Tibial nerve (tissue), 4 donors: Measurements from ENCODE around the gene RUNX2. TPM values are rescaled to one million over a fixed set of nuclear protein-coding genes. Genes with fewer than 3 reads are reported as not detected.

Experiments used
- DNase-seq, 2 donors: peaks; one replicate each; pipeline ENCODE4 v3.0.0-alpha.2; 2019; ENCODE audit warnings: low spot score in 2 of 2
- H3K27ac ChIP-seq, 4 donors: fragments of 200-600 bp; sonication (generic) in 3 of 4; one replicate each; pipeline ENCODE4 v1.5.1; 2017 to 2019; ENCODE audit warnings: mild to moderate bottlenecking in 1 of 4
- H3K27me3 ChIP-seq, 2 donors: fragments of 200-600 bp; sonication (generic) in 1 of 2; one replicate each; pipeline versions ENCODE4 v1.5.1 to v1.6.0; 2017 to 2019
- H3K36me3 ChIP-seq, 3 donors: fragments of 200-600 bp; sonication (generic); one replicate each; pipeline ENCODE4 v1.5.1; 2018 to 2019
- H3K4me1 ChIP-seq, 4 donors: fragments of 200-600 bp; sonication (generic) in 3 of 4; one replicate each; pipeline ENCODE4 v1.5.1; 2017 to 2019
- H3K4me3 ChIP-seq, 4 donors: fragments of 200-600 bp; sonication (generic) in 3 of 4; one replicate each; pipeline ENCODE4 v1.5.1; 2017 to 2019; ENCODE audit warnings: mild to moderate bottlenecking in 1 of 4, moderate library complexity in 1 of 4
- H3K9me3 ChIP-seq, 4 donors: fragments of 200-600 bp; sonication (generic) in 3 of 4; one replicate each; pipeline ENCODE4 v1.5.1; 2017 to 2019
- EP300 ChIP-seq, 2 donors: sonication (generic); formaldehyde crosslinking; IDR thresholded peaks; one replicate each; pipeline ENCODE4 v1.6.1; 2017; ENCODE audit warnings: antibody characterized with exemption in 2 of 2, mild to moderate bottlenecking in 1 of 2
- POLR2A ChIP-seq, 2 donors: fragments of 450-650 bp; IDR thresholded peaks; one replicate each; pipeline ENCODE4 v1.6.1; 2017; ENCODE audit warnings: antibody characterized with exemption in 2 of 2, mild to moderate bottlenecking in 2 of 2, moderate library complexity in 2 of 2
- WGBS, 2 donors: methylation state at CpG; one replicate each; pipeline ENCODE4 v1.1.5; 2018; 5-methylcytosine and 5-hydroxymethylcytosine counted together
- total RNA-seq, 4 donors: library from RNA; depleted of rRNA; stranded (reverse); fragments of >200 nt; gene quantifications; one replicate each; pipeline ENCODE4 v1.1.0, GENCODE V29; 2016
- TF ChIP-seq, protein P1 (sequence below), 5 experiments: fragments of 200-600 bp in 3 of 5; fragments of 450-650 bp in 2 of 5; sonication (generic) in 3 of 5; IDR thresholded peaks; one replicate each; pipeline ENCODE4 v1.5.1; 2016 to 2019; ENCODE audit warnings: antibody characterized with exemption in 5 of 5, mild to moderate bottlenecking in 3 of 5, moderate library complexity in 2 of 5

The RUNX2 gene
- total RNA-seq, 4 donors from 2014 or later, result 6.3 to 12.3 (median 7.8) TPM

DNA sequence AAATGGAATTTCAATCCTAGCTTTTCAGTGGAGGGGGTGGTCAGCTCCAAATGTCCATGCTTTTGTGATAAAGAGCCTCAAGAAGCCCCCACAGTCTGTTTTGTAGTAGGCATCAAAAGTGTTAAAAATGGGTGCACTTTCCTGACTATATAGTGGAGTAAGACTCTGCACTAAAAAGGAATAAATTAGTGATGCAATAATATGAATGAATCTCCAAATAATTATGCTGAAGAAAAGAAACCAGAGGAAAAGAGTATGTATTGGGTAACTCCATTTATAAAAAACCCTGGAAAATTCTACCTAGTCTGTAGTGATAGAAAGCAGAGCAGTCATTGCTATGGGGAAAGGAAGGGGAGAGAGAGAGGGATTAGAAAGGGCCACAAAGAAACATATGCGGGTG, 360.1 kb downstream of the RUNX2 start:
- DNase-seq, result no peak

DNA sequence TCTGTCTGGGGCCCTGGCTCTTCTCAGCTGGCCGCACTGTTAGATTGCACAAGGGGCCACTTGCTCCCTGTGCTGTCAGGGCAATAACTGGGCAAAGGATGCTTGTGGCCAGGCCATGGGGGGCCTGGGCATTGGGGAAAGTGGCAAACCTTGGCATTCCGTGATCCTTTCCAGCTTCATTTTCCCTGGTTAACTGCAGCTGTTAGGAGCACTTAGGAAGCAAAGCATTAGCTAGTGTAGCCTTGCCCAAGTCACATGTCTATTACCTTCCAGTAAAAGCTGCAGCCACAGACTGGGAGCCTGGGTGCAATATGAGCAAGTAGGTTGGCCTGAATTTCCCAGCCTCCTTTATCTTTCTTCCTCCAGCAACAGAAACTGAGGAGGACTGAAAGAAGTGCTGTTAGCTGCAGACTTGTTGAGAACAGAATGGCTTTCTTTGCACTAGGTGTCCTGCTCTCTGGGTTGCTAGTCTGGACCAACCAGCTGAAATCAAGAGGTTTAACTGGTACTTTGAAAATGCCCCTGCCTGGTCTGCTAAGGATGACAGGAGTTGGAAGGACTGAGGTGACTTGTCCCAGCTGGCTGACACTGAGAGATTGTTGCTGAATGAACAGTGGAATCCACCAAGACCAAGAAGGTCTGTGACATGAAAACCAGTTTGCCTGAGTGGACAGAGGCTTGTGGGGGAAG, 361.9 kb downstream of the RUNX2 start:
- no peak overlapping the region for H3K27ac ChIP-seq
- H3K27me3 ChIP-seq, result no peaks in the 10 kb centered on the region
- H3K9me3 ChIP-seq, result no peaks in the 10 kb centered on the region
- 96 to 100% methylated on average over 2 of the region's 2 CpGs for WGBS, 2 donors
- TF ChIP-seq POLR2A (IDR thresholded peaks at IDR 0.05) (no peak), EP300 (IDR thresholded peaks at IDR 0.05) (no peak)
- TF ChIP-seq, protein P1, sequence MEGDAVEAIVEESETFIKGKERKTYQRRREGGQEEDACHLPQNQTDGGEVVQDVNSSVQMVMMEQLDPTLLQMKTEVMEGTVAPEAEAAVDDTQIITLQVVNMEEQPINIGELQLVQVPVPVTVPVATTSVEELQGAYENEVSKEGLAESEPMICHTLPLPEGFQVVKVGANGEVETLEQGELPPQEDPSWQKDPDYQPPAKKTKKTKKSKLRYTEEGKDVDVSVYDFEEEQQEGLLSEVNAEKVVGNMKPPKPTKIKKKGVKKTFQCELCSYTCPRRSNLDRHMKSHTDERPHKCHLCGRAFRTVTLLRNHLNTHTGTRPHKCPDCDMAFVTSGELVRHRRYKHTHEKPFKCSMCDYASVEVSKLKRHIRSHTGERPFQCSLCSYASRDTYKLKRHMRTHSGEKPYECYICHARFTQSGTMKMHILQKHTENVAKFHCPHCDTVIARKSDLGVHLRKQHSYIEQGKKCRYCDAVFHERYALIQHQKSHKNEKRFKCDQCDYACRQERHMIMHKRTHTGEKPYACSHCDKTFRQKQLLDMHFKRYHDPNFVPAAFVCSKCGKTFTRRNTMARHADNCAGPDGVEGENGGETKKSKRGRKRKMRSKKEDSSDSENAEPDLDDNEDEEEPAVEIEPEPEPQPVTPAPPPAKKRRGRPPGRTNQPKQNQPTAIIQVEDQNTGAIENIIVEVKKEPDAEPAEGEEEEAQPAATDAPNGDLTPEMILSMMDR (IDR thresholded peaks at IDR 0.05), result no peak
- no peak for DNase-seq
- H3K4me3 ChIP-seq, result no peak overlapping the region
- H3K36me3 ChIP-seq, result no peaks in the 10 kb centered on the region
- no peaks in the 10 kb centered on the region for H3K4me1 ChIP-seq

More for the DNA sequence above, 360.1 kb downstream of the RUNX2 start:
- Histone ChIP-seq H3K4me1 (no peaks in the 10 kb centered on the region), H3K4me3 (no peak overlapping the region), H3K27me3 (no peaks in the 10 kb centered on the region), H3K36me3 (no peaks in the 10 kb centered on the region), H3K27ac (no peak overlapping the region), H3K9me3 (no peaks in the 10 kb centered on the region)
- WGBS, 2 donors, result 97 to 100% methylated on average over 1 of the region's 1 CpG
- TF ChIP-seq EP300 (IDR thresholded peaks at IDR 0.05), result no peak
- TF ChIP-seq, protein P1 (IDR thresholded peaks at IDR 0.05), result no peak
- no peak for TF ChIP-seq POLR2A (IDR thresholded peaks at IDR 0.05)

DNA sequence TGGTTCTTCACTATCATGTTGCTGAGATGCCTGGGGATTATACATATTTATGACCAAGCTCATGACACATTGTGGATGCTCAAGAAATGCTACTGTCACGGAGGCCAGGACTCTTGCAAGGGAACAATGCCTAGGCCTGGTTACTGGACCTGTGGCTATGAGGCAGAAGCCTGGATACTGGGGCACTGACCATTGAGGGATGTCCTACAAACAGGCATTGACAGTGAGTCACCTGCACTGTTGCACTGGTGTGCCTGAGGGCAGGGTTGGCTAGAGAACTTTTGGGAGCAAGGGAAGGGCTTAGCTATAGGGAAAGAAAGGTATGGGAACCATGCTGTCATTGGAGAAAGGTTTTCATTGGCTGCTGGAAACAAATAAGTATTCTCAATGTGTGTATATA, 362.7 kb downstream of the RUNX2 start:
- no peak overlapping the region for H3K27ac ChIP-seq
- no peaks in the 10 kb centered on the region for H3K4me1 ChIP-seq
- no peaks in the 10 kb centered on the region for H3K36me3 ChIP-seq
- no peak overlapping the region for H3K4me3 ChIP-seq
- 71 to 85% methylated on average over 1 of the region's 1 CpG for WGBS, 2 donors
- DNase-seq, result no peak
- H3K27me3 ChIP-seq, result no peaks in the 10 kb centered on the region
- TF ChIP-seq, protein P1 (IDR thresholded peaks at IDR 0.05), result no peak
- no peak for TF ChIP-seq EP300 (IDR thresholded peaks at IDR 0.05)
- no peaks in the 10 kb centered on the region for H3K9me3 ChIP-seq

DNA sequence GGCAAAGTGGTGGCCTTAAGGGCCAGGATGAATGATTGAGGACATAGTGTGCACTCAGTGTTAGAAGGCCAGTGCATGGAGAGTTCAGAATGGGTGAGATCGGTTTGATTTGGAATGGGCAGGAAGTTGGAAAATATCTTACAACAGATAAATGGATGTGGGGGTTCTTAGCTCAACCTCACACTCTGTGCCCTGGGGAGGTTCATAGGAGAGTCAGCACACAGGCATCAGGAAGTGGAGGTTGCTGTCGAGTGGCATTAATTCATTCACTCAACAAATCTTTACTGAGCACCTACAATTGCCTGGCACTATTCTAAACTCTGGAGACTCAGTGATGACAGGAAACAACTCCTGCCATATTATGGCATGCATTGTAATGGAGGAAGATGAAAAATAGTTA, 363.3 kb downstream of the RUNX2 start:
- no peaks in the 10 kb centered on the region for H3K36me3 ChIP-seq
- no peaks in the 10 kb centered on the region for H3K27me3 ChIP-seq
- H3K4me1 ChIP-seq, result no peaks in the 10 kb centered on the region
- TF ChIP-seq EP300 (IDR thresholded peaks at IDR 0.05) (no peak), POLR2A (IDR thresholded peaks at IDR 0.05) (no peak)
- TF ChIP-seq, protein P1 (IDR thresholded peaks at IDR 0.05), result no peak
- 74 to 75% methylated on average over 2 of the region's 2 CpGs for WGBS, 2 donors
- no peak for DNase-seq
- no peak overlapping the region for H3K4me3 ChIP-seq
- no peak overlapping the region for H3K27ac ChIP-seq
- no peaks in the 10 kb centered on the region for H3K9me3 ChIP-seq

DNA sequence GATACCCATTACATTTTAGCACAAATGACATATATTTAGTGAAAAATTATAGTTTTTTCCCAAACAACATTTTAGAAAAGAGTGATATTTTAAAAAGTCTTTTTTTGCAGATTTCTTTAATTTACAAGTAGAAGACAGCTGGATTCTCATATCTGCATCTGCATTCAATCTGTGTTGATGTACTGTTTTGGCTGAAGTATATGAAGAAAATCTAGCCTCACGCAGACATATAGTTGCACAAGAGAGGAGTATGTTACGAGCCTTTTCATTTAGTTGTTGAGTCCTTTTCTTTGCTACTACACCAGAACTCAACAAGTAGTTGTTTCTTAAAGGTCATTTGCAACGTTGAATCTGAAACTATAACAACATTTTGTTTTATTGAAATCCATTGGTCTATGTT, 363.9 kb downstream of the RUNX2 start:
- Histone ChIP-seq H3K27me3 (no peaks in the 10 kb centered on the region), H3K36me3 (no peaks in the 10 kb centered on the region), H3K4me3 (no peak overlapping the region), H3K4me1 (no peaks in the 10 kb centered on the region), H3K27ac (no peak overlapping the region), H3K9me3 (no peaks in the 10 kb centered on the region)
- TF ChIP-seq POLR2A (IDR thresholded peaks at IDR 0.05) (no peak), EP300 (IDR thresholded peaks at IDR 0.05) (no peak)
- TF ChIP-seq, protein P1 (IDR thresholded peaks at IDR 0.05), result no peak
- 64% methylated on average over 3 of the region's 3 CpGs for WGBS, 2 donors
- DNase-seq, result no peak
